Mesodermal cell (in vitro differentiated cells): Measurements from ENCODE around the gene FOXC1.

Source experiments
- H3K27ac ChIP-seq: 2 replicates; pipeline ENCODE4 v1.7.0; 2013; ENCODE audit warnings: mild to moderate bottlenecking, low read depth, low read length, moderate library complexity; ENCODE audit not compliant: severe bottlenecking
- H3K36me3 ChIP-seq: 2 replicates; pipeline ENCODE4 v1.7.1; 2013; ENCODE audit warnings: mild to moderate bottlenecking, low read length, moderate library complexity; ENCODE audit not compliant: control insufficient read depth, insufficient read depth
- H3K4me1 ChIP-seq: one replicate; pipeline ENCODE4 v1.7.1; 2013; ENCODE audit warnings: mild to moderate bottlenecking, low read length; ENCODE audit not compliant: insufficient read depth, control insufficient read depth, poor library complexity, severe bottlenecking
- H3K4me3 ChIP-seq: 2 replicates; pipeline ENCODE4 v1.7.0; 2013; ENCODE audit warnings: low read length, control low read depth, mild to moderate bottlenecking; ENCODE audit not compliant: insufficient read depth, poor library complexity, severe bottlenecking; ENCODE audit errors: extremely low read depth
- H3K9me3 ChIP-seq: 2 replicates; pipeline ENCODE4 v1.7.1; 2013; ENCODE audit warnings: mild to moderate bottlenecking, low read length, moderate library complexity; ENCODE audit not compliant: control insufficient read depth
- WGBS, 2 experiments: methylation state at CpG; one replicate each; pipeline ENCODE4 v1.1.5; 2013; ENCODE audit warnings: missing lambda C conversion rate in 2 of 2; ENCODE audit not compliant: insufficient coverage in 2 of 2; 5-methylcytosine and 5-hydroxymethylcytosine counted together

FOXC1 gene

GRCh38 chr6:1636971-1637871 lies 27.5 kb downstream of the FOXC1 start:
- H3K36me3 ChIP-seq, result no peaks in the 10 kb centered on the region
- H3K4me3 ChIP-seq, result no peak overlapping the region
- no peaks in the 10 kb centered on the region for H3K9me3 ChIP-seq
- H3K27ac ChIP-seq, result no peak overlapping the region
- H3K4me1 ChIP-seq, result peaks cover 4% of the 10 kb centered on the region
- WGBS, 2 experiments, result 92 to 96% methylated on average over 19 to 20 of the region's 20 CpGs

GRCh38 chr6:1639430-1639829 lies 29.7 kb downstream of the FOXC1 start:
- H3K36me3 ChIP-seq, result no peaks in the 10 kb centered on the region
- WGBS, 2 experiments, result 81 to 86% methylated on average over 8 to 9 of the region's 9 CpGs
- H3K9me3 ChIP-seq, result no peaks in the 10 kb centered on the region
- no peak overlapping the region for H3K27ac ChIP-seq
- H3K4me1 ChIP-seq, result peaks cover 4% of the 10 kb centered on the region
- H3K4me3 ChIP-seq, result no peak overlapping the region

- Histone ChIP-seq H3K9me3 (no peaks in the 10 kb centered on the region), H3K36me3 (no peaks in the 10 kb centered on the region), H3K4me3 (no peak overlapping the region), H3K27ac (no peak overlapping the region), H3K4me1 (peaks cover 4% of the 10 kb centered on the region)
- WGBS, 2 experiments, result 85 to 94% methylated on average over 8 of the region's 8 CpGs
Observed at GRCh38 chr6:1640476-1640875, 30.8 kb downstream of the FOXC1 start.

DNA sequence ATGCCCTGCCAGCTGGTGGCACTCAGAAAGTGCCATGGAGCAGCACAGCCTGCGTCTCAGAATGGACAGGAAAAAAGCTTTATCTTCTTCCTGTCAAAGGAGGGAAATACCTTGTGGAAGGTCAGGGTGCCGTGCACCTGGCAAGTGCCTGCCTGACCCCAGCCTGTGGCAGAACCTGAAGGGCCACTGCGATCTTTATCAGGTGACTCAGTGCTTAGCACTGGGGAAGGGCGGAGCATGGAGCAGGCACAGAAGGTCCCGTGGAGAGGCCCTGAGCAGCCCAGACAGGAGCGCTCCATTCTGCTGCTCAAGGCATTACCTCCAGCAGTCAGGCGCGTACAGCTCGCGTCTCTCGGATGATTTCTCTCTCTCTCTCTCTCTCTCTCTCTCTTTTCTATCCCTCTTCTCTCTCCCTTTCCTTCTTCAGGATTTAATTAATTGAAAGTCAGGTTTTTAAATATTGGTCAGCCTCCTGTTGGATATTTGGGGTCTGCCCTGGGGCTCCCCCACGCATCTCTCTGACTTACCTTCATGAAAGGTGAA lies 31.7 kb downstream of the FOXC1 start:
- no peaks in the 10 kb centered on the region for H3K36me3 ChIP-seq
- no peak overlapping the region for H3K27ac ChIP-seq
- H3K4me1 ChIP-seq, result peaks cover 4% of the 10 kb centered on the region
- H3K9me3 ChIP-seq, result no peaks in the 10 kb centered on the region
- 81 to 83% methylated on average over 8 of the region's 12 CpGs for WGBS, 2 experiments
- no peak overlapping the region for H3K4me3 ChIP-seq

GRCh38 chr6:1643111-1643510 lies 33.4 kb downstream of the FOXC1 start:
- Histone ChIP-seq H3K4me3 (no peak overlapping the region), H3K4me1 (peaks cover 4% of the 10 kb centered on the region), H3K36me3 (no peaks in the 10 kb centered on the region), H3K9me3 (no peaks in the 10 kb centered on the region), H3K27ac (no peak overlapping the region)
- 81 to 90% methylated on average over 7 of the region's 7 CpGs for WGBS, 2 experiments

- Histone ChIP-seq H3K4me3 (no peak overlapping the region), H3K4me1 (peaks cover 4% of the 10 kb centered on the region), H3K27ac (no peak overlapping the region), H3K9me3 (no peaks in the 10 kb centered on the region), H3K36me3 (no peaks in the 10 kb centered on the region)
- 84% methylated on average over 16 to 18 of the region's 18 CpGs for WGBS, 2 experiments
Observed at GRCh38 chr6:1643830-1644445, 34.2 kb downstream of the FOXC1 start.

- H3K27ac ChIP-seq, result no peak overlapping the region
- no peaks in the 10 kb centered on the region for H3K9me3 ChIP-seq
- no peaks in the 10 kb centered on the region for H3K36me3 ChIP-seq
- H3K4me1 ChIP-seq, result peaks cover 4% of the 10 kb centered on the region
- no peak overlapping the region for H3K4me3 ChIP-seq
- WGBS, 2 experiments, result 93% methylated on average over 6 to 10 of the region's 12 CpGs
Observed at GRCh38 chr6:1644516-1645060, 34.9 kb downstream of the FOXC1 start.

- Histone ChIP-seq H3K4me1 (peaks cover 4% of the 10 kb centered on the region), H3K27ac (no peak overlapping the region), H3K36me3 (no peaks in the 10 kb centered on the region), H3K9me3 (no peaks in the 10 kb centered on the region), H3K4me3 (no peak overlapping the region)
- WGBS, 2 experiments, result 93 to 97% methylated on average over 13 to 14 of the region's 14 CpGs
Observed at GRCh38 chr6:1645466-1646185, 35.9 kb downstream of the FOXC1 start.

DNA sequence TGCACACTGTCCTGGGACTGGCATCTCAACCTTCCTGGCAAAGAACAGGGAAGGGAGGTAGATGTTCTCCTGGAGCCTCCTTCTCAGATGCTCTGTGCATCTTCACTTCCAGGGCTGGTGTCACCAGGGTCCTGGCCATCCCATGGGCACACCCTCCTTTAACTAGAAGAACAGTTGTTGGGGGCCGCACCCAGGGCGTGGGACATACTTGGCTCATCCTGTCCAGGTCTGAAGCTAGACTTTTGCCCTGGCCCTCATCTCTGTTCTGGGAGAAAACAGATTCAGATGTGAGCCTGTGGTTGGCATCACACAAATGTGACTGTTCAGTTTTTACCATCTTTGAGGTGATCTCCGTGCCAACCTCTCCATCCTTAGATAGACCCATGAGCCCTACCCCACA lies 41.6 kb downstream of the FOXC1 start:
- H3K27ac ChIP-seq, result no peak overlapping the region
- H3K9me3 ChIP-seq, result no peaks in the 10 kb centered on the region
- no peak overlapping the region for H3K4me3 ChIP-seq
- H3K4me1 ChIP-seq, result no peaks in the 10 kb centered on the region
- 100% methylated on average over 2 of the region's 3 CpGs for WGBS, 2 experiments
- no peaks in the 10 kb centered on the region for H3K36me3 ChIP-seq

GRCh38 chr6:1652842-1653241 lies 43.1 kb downstream of the FOXC1 start:
- 90 to 93% methylated on average over 8 to 10 of the region's 10 CpGs for WGBS, 2 experiments
- Histone ChIP-seq H3K4me1 (no peaks in the 10 kb centered on the region), H3K36me3 (no peaks in the 10 kb centered on the region), H3K27ac (no peak overlapping the region), H3K4me3 (no peak overlapping the region), H3K9me3 (no peaks in the 10 kb centered on the region)
